Nephron progenitor cell (in vitro differentiated cells): ENCODE data around the gene KNDC1.
"Not testable (repeated sequence)": the region's sequence is repeated elsewhere in the genome, so short reads cannot be mapped to it uniquely, and the experiment has no call there.

ENCODE experiments used
- DNase-seq: peaks from one replicate; pipeline ENCODE4 v3.0.0; 2021
- H3K27ac Mint-ChIP-seq: 2 replicates; pipeline ENCODE4 v1.8.0; 2021; ENCODE audit warnings: mild to moderate bottlenecking, moderate library complexity, mixed read lengths
- H3K27me3 Mint-ChIP-seq: 2 replicates; pipeline ENCODE4 v1.8.0; 2021; ENCODE audit warnings: mild to moderate bottlenecking, low read depth, mixed read lengths; ENCODE audit not compliant: poor library complexity
- H3K36me3 Mint-ChIP-seq: 2 replicates; pipeline ENCODE4 v1.8.0; 2021; ENCODE audit warnings: low read depth, mixed read lengths
- H3K4me1 Mint-ChIP-seq: 2 replicates; pipeline ENCODE4 v1.8.0; 2021; ENCODE audit warnings: mixed read lengths
- H3K4me3 Mint-ChIP-seq: 2 replicates; pipeline ENCODE4 v1.8.0; 2021; ENCODE audit warnings: mild to moderate bottlenecking, moderate library complexity, mixed read lengths
- H3K9me3 Mint-ChIP-seq: 2 replicates; pipeline ENCODE4 v1.8.0; 2021; ENCODE audit warnings: mild to moderate bottlenecking, moderate library complexity, mixed read lengths
- CTCF ChIP-seq: fragments of 200-600 bp; sonication (generic); IDR thresholded peaks from 2 replicates; pipeline ENCODE4 v1.5.0; 2021; ENCODE audit warnings: antibody characterized with exemption

Gene KNDC1

GRCh38 chr10:133159950-133160825 is at the start of gene KNDC1:
KNDC1 (plus strand) TSS chr10:133160219; CDS start chr10:133160468, 249 bp downstream.
- peaks cover 16% of the 10 kb centered on the region for H3K4me1 Mint-ChIP-seq
- H3K36me3 Mint-ChIP-seq = no peaks in the 10 kb centered on the region
- H3K27me3 Mint-ChIP-seq = peaks cover 24% of the 10 kb centered on the region
- DNase-seq = peak; percentile 75
- peak within 1 kb of the TSS; percentile 79 for H3K4me3 Mint-ChIP-seq
- no peak for TF ChIP-seq CTCF
- H3K9me3 Mint-ChIP-seq = peaks cover 2% of the 10 kb centered on the region
- H3K27ac Mint-ChIP-seq = no peak within 1 kb of the TSS

- H3K27me3 Mint-ChIP-seq = peaks cover 10% of the 10 kb centered on the region
- H3K27ac Mint-ChIP-seq = no peak overlapping the region
- no peaks in the 10 kb centered on the region for H3K4me1 Mint-ChIP-seq
Measured at GRCh38 chr10:133110609-133111275, 49.3 kb upstream of the KNDC1 start.

GRCh38 chr10:133111640-133112039 is 48.4 kb upstream of the KNDC1 start:
- H3K27me3 Mint-ChIP-seq, H3K36me3 Mint-ChIP-seq, H3K27ac Mint-ChIP-seq, H3K4me3 Mint-ChIP-seq, DNase-seq, H3K4me1 Mint-ChIP-seq: not testable (repeated sequence)
- H3K9me3 Mint-ChIP-seq = peaks cover 57% of the 10 kb centered on the region

More at GRCh38 chr10:133110609-133111275, 49.3 kb upstream of the KNDC1 start:
- Mint-ChIP-seq H3K36me3 (peaks cover 8% of the 10 kb centered on the region), H3K4me3 (no peak overlapping the region), H3K9me3 (peaks cover 58% of the 10 kb centered on the region)
- no peak for TF ChIP-seq CTCF
- no peak for DNase-seq

GRCh38 chr10:133113146-133113830 is 46.7 kb upstream of the KNDC1 start:
- no peak overlapping the region for H3K4me3 Mint-ChIP-seq
- peaks cover 12% of the 10 kb centered on the region for H3K27me3 Mint-ChIP-seq
- no peak for DNase-seq
- peaks cover 44% of the 10 kb centered on the region for H3K9me3 Mint-ChIP-seq
- no peaks in the 10 kb centered on the region for H3K4me1 Mint-ChIP-seq
- TF ChIP-seq CTCF = no peak
- no peaks in the 10 kb centered on the region for H3K36me3 Mint-ChIP-seq
- no peak overlapping the region for H3K27ac Mint-ChIP-seq

- Mint-ChIP-seq H3K27me3 (peaks cover 12% of the 10 kb centered on the region), H3K4me1 (no peaks in the 10 kb centered on the region), H3K9me3 (peaks cover 44% of the 10 kb centered on the region), H3K4me3 (no peak overlapping the region), H3K27ac (no peak overlapping the region), H3K36me3 (no peaks in the 10 kb centered on the region)
- DNase-seq = no peak
- no peak for TF ChIP-seq CTCF
Measured at GRCh38 chr10:133113847-133114246, 46.2 kb upstream of the KNDC1 start.

- peaks cover 12% of the 10 kb centered on the region for H3K27me3 Mint-ChIP-seq
- no peak overlapping the region for H3K4me3 Mint-ChIP-seq
- H3K36me3 Mint-ChIP-seq = no peaks in the 10 kb centered on the region
- H3K27ac Mint-ChIP-seq = no peak overlapping the region
- TF ChIP-seq CTCF = no peak
- H3K9me3 Mint-ChIP-seq = peaks cover 44% of the 10 kb centered on the region
- DNase-seq = no peak
- no peaks in the 10 kb centered on the region for H3K4me1 Mint-ChIP-seq
Measured at GRCh38 chr10:133114251-133114650, 45.8 kb upstream of the KNDC1 start.
